ENCODE results near the gene LYPD5. TPM values are rescaled to one million over a fixed set of nuclear protein-coding genes. Genes with fewer than 3 reads are reported as not detected.
"Not testable (repeated sequence)": the region's sequence is repeated elsewhere in the genome, so short reads cannot be mapped to it uniquely, and the experiment has no call there.

LYPD5 gene
- total and polyA plus RNA-seq, 8 donors: 0.20 to 6.3 (median 0.55) TPM

- Histone ChIP-seq H3K4me3 (no peak overlapping the region), H3K27me3 (peaks cover 0 to 11% of the 10 kb centered on the region in 2 donors), H3K4me1 (no peaks in the 10 kb centered on the region), H3K27ac (no peak overlapping the region), H3K36me3 (no peaks in the 10 kb centered on the region), H3K9me3 (no peaks in the 10 kb centered on the region)
- intact Hi-C loops (cut with DNase I): no loop called here
- TF ChIP-seq CTCF (IDR thresholded peaks at IDR 0.05): no peak
- ATAC-seq: no peak
- DNase-seq: no peak
These were observed 10.0 kb upstream of the LYPD5 start for GRCh38 chr19:43812259-43812658.

- no peak overlapping the region for H3K4me3 ChIP-seq
- TF ChIP-seq CTCF (IDR thresholded peaks at IDR 0.05): no peak
- H3K9me3 ChIP-seq: no peaks in the 10 kb centered on the region
- no peaks in the 10 kb centered on the region for H3K36me3 ChIP-seq
- H3K4me1 ChIP-seq: no peaks in the 10 kb centered on the region
- DNase-seq (no peak), ATAC-seq (no peak)
- no peak overlapping the region for H3K27ac ChIP-seq
- intact Hi-C loops (cut with DNase I): no loop called here
- peaks cover 0 to 11% of the 10 kb centered on the region in 2 donors for H3K27me3 ChIP-seq
These were observed 9.6 kb upstream of the LYPD5 start for GRCh38 chr19:43811837-43812236.

- Histone ChIP-seq H3K4me3 (no peak overlapping the region), H3K9me3 (no peaks in the 10 kb centered on the region), H3K27ac (no peak overlapping the region), H3K36me3 (no peaks in the 10 kb centered on the region), H3K4me1 (no peaks in the 10 kb centered on the region), H3K27me3 (peaks cover 0 to 11% of the 10 kb centered on the region in 2 donors)
- DNase-seq: peak in 1 of 4 donors; percentile 41
- peak; percentile 47 to 59 for TF ChIP-seq CTCF (IDR thresholded peaks at IDR 0.05)
- peak; percentile 87 for ATAC-seq
- intact Hi-C loops (cut with DNase I): no loop called here
These were observed 7.8 kb upstream of the LYPD5 start for GRCh38 chr19:43809762-43810696.

GRCh38 chr19:43807651-43808050, 5.4 kb upstream of the LYPD5 start:
- peaks cover 0 to 11% of the 10 kb centered on the region in 2 donors for H3K27me3 ChIP-seq
- H3K4me1 ChIP-seq: no peaks in the 10 kb centered on the region
- no peaks in the 10 kb centered on the region for H3K36me3 ChIP-seq
- no peak overlapping the region for H3K27ac ChIP-seq
- intact Hi-C loops (cut with DNase I): no loop called here
- DNase-seq (no peak), ATAC-seq (no peak)
- TF ChIP-seq CTCF (IDR thresholded peaks at IDR 0.05): no peak
- no peak overlapping the region for H3K4me3 ChIP-seq
- H3K9me3 ChIP-seq: no peaks in the 10 kb centered on the region

- TF ChIP-seq CTCF (IDR thresholded peaks at IDR 0.05): no peak
- DNase-seq (no peak), ATAC-seq (no peak)
- Histone ChIP-seq H3K9me3 (no peaks in the 10 kb centered on the region), H3K4me3 (no peak overlapping the region), H3K27me3 (peaks cover 0 to 11% of the 10 kb centered on the region in 2 donors), H3K27ac (no peak overlapping the region), H3K4me1 (no peaks in the 10 kb centered on the region), H3K36me3 (no peaks in the 10 kb centered on the region)
- intact Hi-C loops (cut with DNase I): no loop called here
These were observed 4.6 kb upstream of the LYPD5 start for GRCh38 chr19:43806848-43807247.

- H3K4me1 ChIP-seq; H3K27ac ChIP-seq; intact Hi-C loops (cut with DNase I); ATAC-seq; H3K36me3 ChIP-seq; DNase-seq; H3K9me3 ChIP-seq; H3K4me3 ChIP-seq: not testable (repeated sequence)
- peaks cover 0 to 11% of the 10 kb centered on the region in 2 donors for H3K27me3 ChIP-seq
These were observed 4.2 kb upstream of the LYPD5 start for GRCh38 chr19:43806401-43806800.
